GM12873 (cell line): Measurements from ENCODE around the gene CARD18.

Experiments
- CTCF ChIP-seq: IDR thresholded peaks from 2 replicates; pipeline ENCODE4 v1.5.1; 2012; ENCODE audit warnings: low read depth, mild to moderate bottlenecking, moderate library complexity, low read length, control low read depth; ENCODE audit not compliant: insufficient read depth; ENCODE audit errors: missing control alignments

CARD18 gene

GRCh38 chr11:105139669-105140068, at the start of gene CARD18:
CARD18 (minus strand) TSS chr11:105139769; CDS start chr11:105139726, 43 bp downstream.
- no peak for TF ChIP-seq CTCF

- no peak for TF ChIP-seq CTCF
Measured at GRCh38 chr11:105183987-105184386, 44.4 kb upstream of the CARD18 start.

- no peak for TF ChIP-seq CTCF
Measured at GRCh38 chr11:105183426-105183825, 43.9 kb upstream of the CARD18 start.

GRCh38 chr11:105181521-105181920, 42.0 kb upstream of the CARD18 start:
- no peak for TF ChIP-seq CTCF

GRCh38 chr11:105181100-105181499, 41.5 kb upstream of the CARD18 start:
- no peak for TF ChIP-seq CTCF

- TF ChIP-seq CTCF = no peak
Measured at GRCh38 chr11:105179542-105180278, 40.1 kb upstream of the CARD18 start.

GRCh38 chr11:105177658-105178057, 38.1 kb upstream of the CARD18 start:
- no peak for TF ChIP-seq CTCF
